ENCODE data around the gene GRIK4.

The GRIK4 gene

DNA sequence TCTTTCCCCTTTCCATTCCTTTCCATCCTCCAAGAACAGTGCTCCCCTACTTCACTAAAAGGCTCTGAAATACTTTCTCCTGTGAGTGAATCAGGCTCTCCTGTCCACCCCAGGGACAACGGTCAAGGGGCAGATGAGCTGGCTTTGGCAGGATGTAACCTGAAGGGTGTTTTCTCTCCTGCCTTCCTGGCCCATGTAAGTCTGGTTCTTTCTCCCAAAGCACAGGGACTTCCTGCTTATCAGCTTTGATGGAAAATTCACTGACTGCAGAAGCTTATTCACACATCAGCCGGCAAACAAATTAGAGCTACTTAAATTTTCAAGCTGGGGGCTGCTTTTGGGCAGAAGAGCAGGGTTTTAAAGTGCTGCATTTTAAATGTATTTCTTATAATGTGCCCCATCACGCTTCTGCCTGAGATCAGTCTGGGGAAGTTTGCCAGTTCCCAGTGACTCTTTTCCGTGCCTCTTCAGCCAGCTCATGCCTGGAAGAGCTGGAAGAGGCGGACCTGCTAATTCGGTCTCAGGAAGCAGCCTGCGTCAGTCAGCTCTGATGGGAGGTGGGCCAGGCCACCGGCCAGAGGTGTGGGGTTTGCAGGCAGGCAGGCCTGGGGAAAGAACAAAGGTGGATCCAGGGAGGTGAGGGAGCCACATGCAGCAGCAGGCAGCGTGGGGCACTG, 372.0 kb downstream of the GRIK4 start:
- no peak for DNase-seq (ENCODE audit: low read depth)

DNA sequence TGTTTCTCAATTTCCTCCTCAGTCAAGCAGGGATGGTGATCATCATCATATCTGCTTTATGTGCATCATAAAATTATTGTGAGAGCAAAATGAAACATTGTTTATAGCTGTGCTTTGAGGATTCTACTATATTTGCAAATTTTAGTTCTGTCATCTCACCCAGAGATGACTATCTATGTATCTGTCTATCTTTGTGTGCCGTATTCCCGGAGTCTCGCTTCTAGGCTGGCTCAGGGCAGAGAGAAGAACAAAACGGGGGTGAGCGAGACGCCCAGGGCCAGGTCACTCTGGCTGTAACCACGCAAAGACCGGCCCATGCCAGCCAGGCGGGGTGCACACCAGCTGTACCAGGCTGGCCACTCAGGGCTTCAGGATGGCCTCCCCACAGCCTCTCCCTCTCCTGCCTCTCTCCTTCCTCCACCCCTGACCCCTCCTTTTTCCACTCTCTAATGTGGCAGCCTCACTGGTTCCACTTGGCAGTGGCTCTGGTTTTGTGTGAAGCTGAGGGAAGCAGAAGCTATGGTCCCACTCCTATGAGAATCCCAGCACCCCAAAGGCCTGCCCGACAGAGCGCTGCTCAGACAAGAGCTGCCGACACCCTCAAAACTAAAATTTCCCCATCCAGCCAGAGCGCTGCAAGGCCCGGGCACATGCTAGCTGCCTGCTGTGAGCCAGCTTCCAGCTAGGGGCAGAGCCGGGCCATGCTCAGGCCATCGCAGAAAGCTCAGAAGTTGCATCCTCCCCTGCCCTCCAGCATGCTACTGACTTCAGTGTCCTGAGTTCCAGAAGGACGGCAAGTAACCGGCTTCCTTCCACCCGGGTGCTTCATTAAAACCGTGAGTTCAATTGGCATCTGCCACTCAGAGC, 372.8 kb downstream of the GRIK4 start:
- no peak for DNase-seq (ENCODE audit: low read depth)

DNA sequence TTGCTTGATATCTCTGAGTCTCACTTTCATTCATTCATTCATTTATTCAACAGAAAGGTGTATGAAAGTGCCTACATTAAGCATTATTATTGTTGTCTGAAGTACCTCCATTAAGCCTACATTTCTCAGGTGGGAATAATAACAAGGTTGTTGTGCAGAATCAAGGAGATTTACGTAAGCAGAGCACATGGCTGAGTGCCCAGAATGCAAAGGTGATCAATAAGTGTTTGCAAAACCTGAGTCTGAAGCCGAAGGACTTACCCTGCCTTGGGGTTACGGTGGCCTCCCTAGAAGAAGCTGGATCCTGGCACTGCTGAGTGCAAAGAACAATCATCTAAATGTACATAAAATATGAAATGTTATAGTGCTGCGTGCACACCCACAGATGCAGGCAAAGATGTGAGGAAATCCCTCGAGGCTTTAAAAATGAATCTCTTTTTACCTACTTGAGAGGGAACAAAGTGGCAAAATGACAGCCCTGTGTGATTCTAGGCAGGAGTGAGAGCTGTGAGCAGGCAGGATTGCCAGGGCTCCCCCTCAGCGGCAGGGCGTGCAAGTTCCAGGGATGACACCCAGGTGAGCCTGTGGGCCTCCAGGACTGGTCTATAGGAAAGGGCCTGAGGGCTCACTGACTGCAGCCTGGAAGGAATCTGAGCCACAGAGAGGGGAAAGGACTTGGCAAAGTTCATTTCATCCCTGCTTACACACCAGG, 379.2 kb downstream of the GRIK4 start:
- no peak for DNase-seq (ENCODE audit: low read depth)

DNA sequence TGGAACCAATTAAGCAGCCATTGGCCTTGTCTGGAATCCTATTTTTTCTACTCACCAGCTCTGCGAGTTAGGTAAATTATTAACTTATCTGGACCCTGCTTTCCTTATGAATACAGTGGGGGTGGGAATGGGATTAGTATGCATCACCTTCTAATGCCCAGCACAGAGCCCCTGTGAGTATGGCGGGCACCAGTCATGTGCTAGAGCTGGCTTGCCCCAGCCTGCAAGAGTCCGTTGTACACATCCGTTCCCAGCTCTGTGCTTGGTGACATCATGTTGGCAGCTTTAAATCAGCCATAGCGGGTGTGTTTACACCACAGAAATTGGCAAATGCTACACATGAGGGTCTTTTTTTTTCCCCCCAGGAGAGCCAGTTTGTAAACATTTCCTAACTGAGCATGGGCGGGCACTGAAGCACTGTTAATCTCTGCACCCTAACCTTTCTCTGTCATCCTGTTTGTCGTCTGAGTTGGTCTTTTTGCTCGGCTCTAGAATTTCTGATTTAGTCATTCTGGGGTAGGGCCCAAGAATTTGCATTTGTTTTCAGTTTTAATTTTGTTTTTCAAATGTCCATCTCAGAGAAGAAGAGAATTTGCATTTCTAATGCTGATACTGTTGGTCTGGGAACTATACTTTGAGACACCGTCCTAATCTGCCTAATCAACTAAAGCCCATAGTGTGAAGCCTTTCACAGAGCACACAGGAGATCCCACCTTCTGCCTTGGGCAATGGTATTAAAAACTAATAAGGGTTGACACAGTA, 382.1 kb downstream of the GRIK4 start:
- DNase-seq (ENCODE audit: low read depth), result no peak

DNA sequence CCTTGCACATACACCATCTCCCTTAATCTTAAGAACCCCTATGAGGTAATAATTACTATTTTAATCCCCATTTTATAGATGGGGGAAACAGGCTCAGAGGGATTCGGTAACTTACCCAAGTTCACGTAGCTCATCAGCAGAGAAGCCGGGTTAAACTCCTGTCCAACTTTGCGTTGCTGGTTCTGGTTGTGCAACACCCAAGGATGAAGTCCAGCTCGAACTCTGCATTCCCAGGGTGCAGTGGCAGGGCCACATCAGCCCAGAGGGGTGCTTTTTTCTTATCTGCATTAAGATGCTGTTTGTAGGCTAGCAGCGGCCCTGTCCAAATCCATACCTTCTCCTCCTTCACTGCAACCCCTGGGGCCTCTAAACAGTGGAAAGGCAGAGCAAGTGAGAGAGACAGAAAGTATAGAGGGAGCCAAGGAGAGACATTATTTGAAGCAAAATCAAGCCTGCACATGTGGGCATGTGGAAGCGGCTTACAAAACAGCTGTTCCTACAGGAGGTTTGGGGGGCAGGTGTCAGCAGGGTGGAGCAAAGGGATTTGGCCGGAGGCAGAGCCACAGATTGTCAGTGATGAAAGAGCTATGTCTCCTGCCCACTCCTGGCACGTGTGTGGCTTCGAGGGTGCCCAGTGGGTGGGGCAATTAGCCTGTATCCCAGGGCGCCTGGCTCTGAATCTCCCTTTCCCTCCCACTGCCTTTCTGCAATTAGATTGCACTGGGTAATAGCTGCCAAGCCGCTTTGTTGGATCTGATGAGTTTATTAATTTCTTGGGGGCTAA, 382.8 kb downstream of the GRIK4 start:
- DNase-seq (ENCODE audit: low read depth), result no peak

DNA sequence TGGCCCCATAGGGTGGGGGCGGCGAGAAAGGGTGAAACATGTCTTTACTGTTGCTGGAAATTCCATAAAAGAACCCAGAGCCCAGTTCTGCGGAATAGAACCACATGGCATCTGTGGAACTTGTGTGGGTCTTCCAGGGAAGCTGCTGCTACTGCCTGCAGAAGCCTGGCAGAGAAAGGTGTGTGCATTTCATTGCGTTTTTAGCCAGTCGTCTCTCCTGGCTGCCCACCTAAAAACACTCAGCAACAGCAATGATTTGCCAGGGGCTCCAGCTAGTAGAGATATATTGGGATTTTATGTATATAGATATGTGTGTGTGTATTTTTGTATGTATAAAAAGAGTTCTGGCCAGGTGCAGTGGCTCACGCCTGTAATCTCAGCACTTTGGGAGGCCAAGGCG, 385.1 kb downstream of the GRIK4 start:
- no peak for DNase-seq (ENCODE audit: low read depth)

DNA sequence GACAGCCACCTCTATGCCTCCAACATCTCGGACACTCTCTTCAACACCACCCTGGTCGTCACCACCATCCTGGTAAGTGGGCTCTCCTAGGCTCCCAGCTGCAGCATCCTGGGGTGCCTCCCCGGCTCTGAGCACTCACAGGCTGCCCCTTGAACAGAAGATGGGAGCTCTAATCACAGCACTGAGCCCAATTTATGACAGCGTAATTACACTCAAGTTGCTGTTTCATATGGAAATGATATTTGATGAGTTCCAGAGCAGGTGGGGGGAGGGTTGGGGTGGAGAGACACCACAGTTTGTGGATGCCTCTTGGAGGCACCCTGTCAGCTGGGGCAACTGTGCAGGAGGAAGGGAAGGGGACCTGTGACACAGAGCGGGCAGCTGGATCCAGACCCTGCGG, 387.0 kb downstream of the GRIK4 start:
- no peak for DNase-seq (ENCODE audit: low read depth)

DNA sequence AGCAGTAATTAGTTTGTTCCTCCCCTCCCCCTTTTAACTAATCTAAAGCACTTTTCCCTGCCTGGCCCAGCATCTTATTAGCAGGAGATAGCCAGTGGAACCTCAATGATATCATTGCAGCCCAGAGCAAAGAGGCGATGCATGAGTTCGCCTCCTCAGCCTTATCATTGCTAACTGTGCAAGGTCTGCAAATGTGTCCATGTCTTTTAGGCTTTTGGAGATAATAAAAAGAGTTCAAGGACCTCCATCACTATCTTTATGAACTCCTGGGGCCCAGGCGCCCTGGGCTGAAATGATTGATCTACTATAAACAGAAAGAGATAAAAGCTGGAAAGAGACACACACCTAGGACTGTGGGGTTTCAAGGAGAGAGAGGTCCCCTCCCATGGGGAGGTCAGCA, 388.2 kb downstream of the GRIK4 start:
- DNase-seq (ENCODE audit: low read depth), result no peak

DNA sequence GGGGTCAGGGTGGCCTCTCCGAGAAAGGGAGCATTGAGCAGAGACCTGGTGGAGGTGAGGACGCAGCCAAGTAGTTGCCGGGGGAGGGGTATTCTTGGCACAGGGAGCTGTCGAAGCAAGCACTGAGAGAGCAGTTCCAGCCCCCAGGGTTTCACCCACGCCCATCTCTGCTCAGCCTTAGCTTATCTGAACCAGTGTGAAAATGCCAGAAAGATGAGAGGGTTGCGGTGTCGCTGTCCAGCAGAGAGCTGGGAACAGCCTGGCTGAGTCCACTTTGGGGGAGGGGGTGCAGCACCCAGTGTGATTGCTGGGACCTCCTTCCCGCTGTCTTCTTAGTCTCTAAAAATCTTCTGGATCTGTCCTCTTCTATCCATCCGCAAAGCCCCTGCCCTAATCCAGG, 389.1 kb downstream of the GRIK4 start:
- no peak for DNase-seq (ENCODE audit: low read depth)

DNA sequence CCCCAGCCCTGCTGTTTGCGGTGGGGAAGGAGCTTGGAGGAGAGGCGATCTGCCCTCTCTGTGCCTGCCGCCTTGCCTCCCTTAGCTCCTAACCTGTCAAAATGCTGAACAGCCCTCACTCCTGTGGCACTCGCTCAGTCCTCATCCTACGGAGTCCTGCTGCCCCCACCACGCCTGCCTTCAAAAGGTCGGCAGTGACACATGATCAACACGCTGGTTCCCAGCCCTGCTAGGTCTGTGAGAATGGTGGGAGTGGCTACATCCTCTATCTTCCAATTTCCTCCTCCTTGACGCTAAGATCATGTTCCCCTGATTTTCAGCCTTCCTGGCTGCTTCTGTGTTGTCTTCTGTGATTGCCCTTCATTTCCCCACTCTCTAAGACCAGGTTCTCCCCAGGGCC, 392.1 kb downstream of the GRIK4 start:
- DNase-seq (ENCODE audit: low read depth), result no peak

DNA sequence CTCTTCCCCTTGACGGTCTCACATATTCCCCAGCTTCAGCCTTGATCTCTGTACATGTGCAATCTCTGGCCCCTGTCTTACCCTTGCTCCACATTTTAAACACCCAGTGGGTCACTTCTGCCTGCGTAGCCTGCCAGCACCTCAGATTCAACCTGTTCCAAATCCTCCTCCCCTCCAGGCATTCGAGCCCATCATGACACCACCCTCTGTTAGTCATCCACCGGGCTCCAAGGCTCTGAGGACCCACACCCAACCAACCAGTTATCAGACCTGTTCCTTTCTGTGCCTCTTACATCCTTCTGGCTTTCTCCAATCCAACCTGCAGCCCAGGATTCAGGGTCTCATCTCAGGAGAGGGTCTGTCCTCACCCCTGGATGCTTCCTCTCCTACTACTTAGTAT, 392.6 kb downstream of the GRIK4 start:
- no peak for DNase-seq (ENCODE audit: low read depth)

DNA sequence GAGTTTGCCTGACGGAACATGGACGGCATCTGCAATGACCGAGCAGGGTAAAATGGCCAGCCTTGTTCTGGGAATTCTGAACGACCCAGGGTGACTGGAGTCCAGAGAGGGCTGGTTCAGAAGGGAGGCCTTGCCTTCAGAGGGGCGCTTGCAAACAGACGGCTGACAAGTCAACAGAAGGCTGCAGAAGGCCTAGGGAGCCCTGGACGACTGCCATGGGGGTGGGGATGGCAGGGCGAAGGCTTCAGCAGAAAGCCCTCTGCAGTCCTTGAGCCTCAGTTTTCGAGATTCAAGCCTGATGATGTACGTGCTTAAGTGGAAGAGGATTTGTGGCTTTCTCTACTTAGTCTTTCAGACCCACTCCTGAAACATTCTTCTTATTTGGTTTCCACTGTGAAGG, 395.2 kb downstream of the GRIK4 start:
- no peak for DNase-seq (ENCODE audit: low read depth)

DNA sequence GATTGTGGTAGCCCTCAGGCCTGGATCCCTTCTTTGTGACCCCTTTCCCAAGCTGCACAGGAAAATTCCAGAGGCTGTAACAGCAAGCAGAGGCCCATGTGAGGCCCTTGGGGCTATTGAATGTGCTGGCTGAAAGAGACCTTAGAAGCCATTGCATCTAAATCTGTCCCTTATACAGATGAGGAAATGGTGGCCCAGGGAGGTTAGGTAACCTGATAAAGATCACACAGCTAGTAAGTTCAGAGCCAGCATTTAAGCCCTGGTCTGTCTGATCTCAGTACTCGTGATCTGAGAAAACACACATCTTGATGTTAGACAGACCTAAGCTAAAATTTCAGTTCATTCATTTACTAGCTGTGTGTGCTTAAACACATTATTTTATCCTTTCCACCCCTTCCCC, 396.4 kb downstream of the GRIK4 start:
- no peak for DNase-seq (ENCODE audit: low read depth)

DNA sequence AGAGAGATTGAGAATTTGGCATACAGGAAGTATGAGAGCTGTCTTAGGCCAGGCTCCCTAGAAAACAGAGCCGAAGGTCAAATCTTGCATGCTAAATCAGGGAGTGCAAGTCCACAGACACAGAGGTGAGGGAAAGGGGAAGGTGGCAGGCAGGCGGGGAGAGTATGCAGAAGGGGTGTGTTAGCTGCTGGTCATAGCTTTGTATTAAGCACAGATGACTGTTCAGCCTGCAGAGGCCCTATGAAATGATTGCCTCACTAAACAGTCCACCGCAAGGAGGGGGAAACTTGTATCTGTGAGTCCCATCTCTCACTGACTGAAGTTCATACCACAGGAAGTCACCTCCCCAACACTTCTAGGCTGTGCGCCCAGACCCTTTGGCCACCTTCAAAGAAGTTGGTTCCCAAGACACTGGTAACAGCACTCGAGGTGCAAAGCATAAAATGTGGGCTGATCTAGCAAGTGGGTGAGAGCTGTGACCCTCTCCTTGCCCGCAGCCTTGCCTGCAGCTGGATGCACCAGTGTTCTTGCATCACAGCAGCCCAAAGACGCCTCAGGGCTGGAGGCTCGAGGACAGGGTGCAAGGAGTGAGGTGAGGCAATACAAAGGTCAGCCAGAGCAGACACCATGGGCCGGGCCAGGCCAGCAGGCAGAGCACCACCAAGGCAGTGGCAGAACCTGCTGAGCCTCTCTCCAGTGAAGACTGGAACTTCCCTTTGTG, 397.1 kb downstream of the GRIK4 start:
- peak; percentile 18 for DNase-seq (ENCODE audit: low read depth)

DNA sequence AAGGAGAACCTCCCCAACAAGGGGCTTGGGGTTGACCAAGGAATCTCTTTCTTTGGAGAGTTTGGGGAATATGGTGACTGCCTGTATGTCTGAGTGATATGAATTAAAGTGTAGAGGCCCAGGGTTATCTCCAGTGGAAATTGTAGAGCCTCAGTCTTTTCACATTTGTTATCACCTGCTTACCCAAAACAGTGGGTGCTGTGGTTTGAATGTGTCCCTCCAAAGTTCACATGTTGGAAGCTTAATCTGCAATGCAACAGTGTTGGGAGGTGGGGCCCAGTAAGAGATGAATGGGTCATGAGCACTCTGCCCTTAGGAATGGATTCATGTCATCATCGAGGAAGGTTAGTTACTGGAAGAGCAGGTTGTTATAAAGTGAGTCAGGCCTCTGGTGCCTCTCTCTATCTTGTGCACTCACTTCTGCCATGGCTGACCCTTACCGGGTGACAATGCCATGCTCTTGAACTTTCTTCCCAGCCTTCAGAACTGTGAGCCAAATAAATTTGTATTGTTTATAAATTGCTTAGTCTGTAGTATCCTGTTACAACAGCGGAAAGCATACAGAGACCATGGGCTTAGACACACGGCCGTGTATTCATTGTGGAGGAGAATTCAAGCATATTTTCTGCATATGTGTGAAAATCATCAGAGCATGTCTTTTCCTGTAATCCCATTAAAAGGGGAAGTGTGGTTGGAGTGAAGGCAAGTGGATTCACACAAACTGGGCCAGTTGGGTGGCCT, 398.3 kb downstream of the GRIK4 start:
- no peak for DNase-seq (ENCODE audit: low read depth)

DNA sequence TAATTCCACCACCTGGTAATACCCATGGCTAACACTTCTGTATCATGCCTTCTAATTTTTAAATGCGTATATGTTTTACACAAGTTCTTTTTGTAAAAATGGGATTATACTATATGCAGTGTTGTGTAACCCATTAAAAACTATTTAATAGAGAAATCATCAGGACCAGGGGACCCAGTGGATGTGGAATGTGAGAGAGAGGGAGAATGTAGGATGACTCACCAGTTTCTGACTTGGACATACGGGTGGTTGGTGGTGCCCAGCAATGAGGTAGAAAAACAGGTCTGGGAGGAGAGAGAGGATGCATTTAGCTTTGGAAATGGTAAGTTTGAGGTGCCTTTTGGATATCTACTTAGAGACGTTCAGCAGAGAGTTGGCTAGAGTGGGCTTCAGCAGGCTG, 400.4 kb downstream of the GRIK4 start:
- no peak for DNase-seq (ENCODE audit: low read depth)

DNA sequence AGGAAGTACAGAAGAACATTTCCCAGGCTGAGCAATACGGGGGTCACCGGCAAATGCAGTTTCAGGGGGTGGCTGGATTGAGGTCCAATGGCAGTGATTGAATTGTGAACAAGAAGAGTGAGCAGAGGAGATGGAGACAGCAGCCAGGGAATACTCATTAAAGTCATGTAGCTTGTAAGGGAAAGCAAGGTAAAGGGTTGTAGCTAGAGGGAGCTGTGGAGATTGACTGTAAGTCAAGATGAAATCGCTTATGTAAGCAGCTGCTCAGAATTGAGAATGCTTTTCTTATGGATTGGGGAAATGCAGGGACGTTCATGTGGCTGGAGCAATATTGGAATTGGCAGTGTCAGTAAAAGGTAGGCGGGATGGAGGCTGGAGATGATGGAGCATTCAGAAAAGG, 401.0 kb downstream of the GRIK4 start:
- no peak for DNase-seq (ENCODE audit: low read depth)

DNA sequence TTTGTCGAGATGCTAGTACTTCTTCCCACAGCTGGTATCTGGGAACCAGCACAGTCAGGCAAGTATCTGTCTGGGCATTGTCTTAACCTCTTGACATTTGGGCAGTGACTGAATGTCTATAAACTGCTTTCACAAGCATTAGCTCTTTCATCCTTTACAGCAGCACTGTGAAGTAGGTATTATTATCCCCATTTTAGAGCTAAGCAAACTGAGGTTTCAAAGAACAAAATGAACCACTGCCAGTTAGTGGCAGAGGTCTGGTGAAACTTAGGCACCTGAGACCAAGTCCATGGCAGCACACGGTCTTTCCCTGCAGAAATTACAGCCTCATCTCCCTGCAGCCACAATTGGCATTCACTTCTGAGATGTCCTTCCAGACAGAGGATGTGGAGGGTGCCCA, 401.4 kb downstream of the GRIK4 start:
- DNase-seq (ENCODE audit: low read depth), result no peak

DNA sequence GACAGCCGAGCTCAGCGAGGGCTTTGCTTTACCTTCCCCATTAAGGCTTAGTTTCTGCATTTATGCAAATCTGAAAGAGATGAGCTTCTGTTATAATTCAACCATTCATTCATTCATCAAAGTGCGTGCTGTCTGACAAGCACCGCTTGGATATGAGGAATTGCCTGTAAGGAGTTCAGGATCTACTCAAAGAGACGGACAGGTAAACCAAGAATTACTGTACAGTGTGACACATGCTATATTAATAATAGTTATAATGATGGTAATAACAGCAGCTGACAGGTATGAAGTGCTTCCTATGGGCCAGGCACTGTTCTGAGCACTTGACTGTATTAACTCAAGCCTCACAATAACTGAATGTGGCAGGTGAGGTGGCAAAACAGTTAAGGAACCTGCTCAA, 402.5 kb downstream of the GRIK4 start:
- DNase-seq (ENCODE audit: low read depth), result no peak

DNA sequence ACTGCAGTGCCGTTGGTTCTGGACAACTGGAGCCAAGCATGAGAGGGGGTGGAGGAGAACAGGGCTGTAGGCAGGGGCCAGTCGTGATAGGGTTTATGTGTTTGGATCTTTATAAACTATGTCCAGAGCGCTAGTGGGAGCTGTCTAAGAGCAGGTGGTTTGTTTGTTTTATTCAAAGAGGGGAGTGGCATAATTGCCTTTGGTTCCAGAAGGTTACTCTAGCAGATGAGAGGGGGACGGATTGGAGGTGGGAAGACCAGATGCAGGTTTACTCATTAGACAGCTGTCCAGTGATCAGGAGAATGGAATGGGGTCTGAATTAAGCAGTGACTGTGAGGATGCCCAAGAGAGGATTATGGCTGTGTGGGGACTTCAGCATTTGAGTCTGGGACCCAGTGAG, 403.1 kb downstream of the GRIK4 start:
- DNase-seq (ENCODE audit: low read depth), result no peak

All from CMK (cell line).